ENCODE data around the gene CFAP161.

CFAP161 gene

GRCh38 chr15:81160312-81161159, 26.5 kb downstream of the CFAP161 start:
- no peak overlapping the region for H3K4me3 Mint-ChIP-seq
- H3K36me3 Mint-ChIP-seq = no peaks in the 10 kb centered on the region
- H3K4me1 Mint-ChIP-seq (ENCODE audit: low read depth) = peaks cover 21% of the 10 kb centered on the region
- no peak overlapping the region for H3K27ac Mint-ChIP-seq
- H3K27me3 Mint-ChIP-seq = no peaks in the 10 kb centered on the region
- H3K9me3 Mint-ChIP-seq (ENCODE audit: low read depth) = no peaks in the 10 kb centered on the region

- Mint-ChIP-seq H3K4me3 (no peak overlapping the region), H3K36me3 (no peaks in the 10 kb centered on the region), H3K27me3 (no peaks in the 10 kb centered on the region), H3K27ac (no peak overlapping the region), H3K9me3 (ENCODE audit: low read depth) (no peaks in the 10 kb centered on the region), H3K4me1 (ENCODE audit: low read depth) (peaks cover 21% of the 10 kb centered on the region)
Measured at GRCh38 chr15:81161160-81161673, 27.1 kb downstream of the CFAP161 start.

GRCh38 chr15:81161851-81162250, 27.8 kb downstream of the CFAP161 start:
- H3K9me3 Mint-ChIP-seq (ENCODE audit: low read depth) = no peaks in the 10 kb centered on the region
- peaks cover 25% of the 10 kb centered on the region for H3K4me1 Mint-ChIP-seq (ENCODE audit: low read depth)
- H3K36me3 Mint-ChIP-seq = no peaks in the 10 kb centered on the region
- no peaks in the 10 kb centered on the region for H3K27me3 Mint-ChIP-seq
- no peak overlapping the region for H3K27ac Mint-ChIP-seq
- H3K4me3 Mint-ChIP-seq = no peak overlapping the region

GRCh38 chr15:81163961-81164800, 30.1 kb downstream of the CFAP161 start:
- Mint-ChIP-seq H3K27me3 (no peaks in the 10 kb centered on the region), H3K4me1 (ENCODE audit: low read depth) (peaks cover 33% of the 10 kb centered on the region), H3K4me3 (no peak overlapping the region), H3K27ac (no peak overlapping the region), H3K36me3 (no peaks in the 10 kb centered on the region), H3K9me3 (ENCODE audit: low read depth) (no peaks in the 10 kb centered on the region)

GRCh38 chr15:81165535-81165934, 31.5 kb downstream of the CFAP161 start:
- Mint-ChIP-seq H3K36me3 (no peaks in the 10 kb centered on the region), H3K4me3 (no peak overlapping the region), H3K4me1 (ENCODE audit: low read depth) (peaks cover 32% of the 10 kb centered on the region), H3K9me3 (ENCODE audit: low read depth) (no peaks in the 10 kb centered on the region), H3K27me3 (no peaks in the 10 kb centered on the region), H3K27ac (no peak overlapping the region)

- Mint-ChIP-seq H3K9me3 (ENCODE audit: low read depth) (no peaks in the 10 kb centered on the region), H3K4me3 (no peak overlapping the region), H3K27me3 (peaks cover 4% of the 10 kb centered on the region), H3K36me3 (no peaks in the 10 kb centered on the region), H3K4me1 (ENCODE audit: low read depth) (peaks cover 20% of the 10 kb centered on the region), H3K27ac (no peak overlapping the region)
Measured at GRCh38 chr15:81166636-81167305, 32.7 kb downstream of the CFAP161 start.

GRCh38 chr15:81168131-81168526, 34.1 kb downstream of the CFAP161 start:
- H3K27ac Mint-ChIP-seq = no peak overlapping the region
- H3K4me3 Mint-ChIP-seq = no peak overlapping the region
- H3K4me1 Mint-ChIP-seq (ENCODE audit: low read depth) = peaks cover 11% of the 10 kb centered on the region
- no peaks in the 10 kb centered on the region for H3K9me3 Mint-ChIP-seq (ENCODE audit: low read depth)
- peaks cover 4% of the 10 kb centered on the region for H3K27me3 Mint-ChIP-seq
- H3K36me3 Mint-ChIP-seq = no peaks in the 10 kb centered on the region

- Mint-ChIP-seq H3K9me3 (ENCODE audit: low read depth) (no peaks in the 10 kb centered on the region), H3K36me3 (no peaks in the 10 kb centered on the region), H3K27me3 (peaks cover 4% of the 10 kb centered on the region), H3K4me3 (no peak overlapping the region), H3K4me1 (ENCODE audit: low read depth) (peaks cover 11% of the 10 kb centered on the region), H3K27ac (no peak overlapping the region)
Measured at GRCh38 chr15:81168644-81169043, 34.6 kb downstream of the CFAP161 start.

GRCh38 chr15:81170511-81170910, 36.4 kb downstream of the CFAP161 start:
- no peak overlapping the region for H3K4me3 Mint-ChIP-seq
- no peaks in the 10 kb centered on the region for H3K9me3 Mint-ChIP-seq (ENCODE audit: low read depth)
- peaks cover 4% of the 10 kb centered on the region for H3K27me3 Mint-ChIP-seq
- peaks cover 11% of the 10 kb centered on the region for H3K4me1 Mint-ChIP-seq (ENCODE audit: low read depth)
- H3K27ac Mint-ChIP-seq = no peak overlapping the region
- no peaks in the 10 kb centered on the region for H3K36me3 Mint-ChIP-seq

- no peaks in the 10 kb centered on the region for H3K36me3 Mint-ChIP-seq
- H3K27me3 Mint-ChIP-seq = peaks cover 4% of the 10 kb centered on the region
- peaks cover 11% of the 10 kb centered on the region for H3K4me1 Mint-ChIP-seq (ENCODE audit: low read depth)
- H3K4me3 Mint-ChIP-seq = no peak overlapping the region
- H3K9me3 Mint-ChIP-seq (ENCODE audit: low read depth) = no peaks in the 10 kb centered on the region
- H3K27ac Mint-ChIP-seq = no peak overlapping the region
Measured at GRCh38 chr15:81171286-81171685, 37.2 kb downstream of the CFAP161 start.

GRCh38 chr15:81174125-81174791, 40.2 kb downstream of the CFAP161 start:
- Mint-ChIP-seq H3K9me3 (ENCODE audit: low read depth) (no peaks in the 10 kb centered on the region), H3K4me3 (no peak overlapping the region), H3K4me1 (ENCODE audit: low read depth) (no peaks in the 10 kb centered on the region), H3K36me3 (no peaks in the 10 kb centered on the region), H3K27ac (no peak overlapping the region), H3K27me3 (peaks cover 4% of the 10 kb centered on the region)

- Mint-ChIP-seq H3K36me3 (no peaks in the 10 kb centered on the region), H3K4me3 (no peak overlapping the region), H3K27me3 (peaks cover 4% of the 10 kb centered on the region), H3K9me3 (ENCODE audit: low read depth) (no peaks in the 10 kb centered on the region), H3K4me1 (ENCODE audit: low read depth) (no peaks in the 10 kb centered on the region), H3K27ac (no peak overlapping the region)
Measured at GRCh38 chr15:81174792-81175327, 40.8 kb downstream of the CFAP161 start.

- Mint-ChIP-seq H3K9me3 (ENCODE audit: low read depth) (no peaks in the 10 kb centered on the region), H3K36me3 (no peaks in the 10 kb centered on the region), H3K27me3 (peaks cover 4% of the 10 kb centered on the region), H3K27ac (no peak overlapping the region), H3K4me1 (ENCODE audit: low read depth) (no peaks in the 10 kb centered on the region), H3K4me3 (no peak overlapping the region)
Measured at GRCh38 chr15:81175496-81175895, 41.4 kb downstream of the CFAP161 start.

- Mint-ChIP-seq H3K27ac (no peak overlapping the region), H3K4me3 (no peak overlapping the region), H3K36me3 (no peaks in the 10 kb centered on the region), H3K27me3 (peaks cover 4% of the 10 kb centered on the region), H3K9me3 (ENCODE audit: low read depth) (no peaks in the 10 kb centered on the region), H3K4me1 (ENCODE audit: low read depth) (no peaks in the 10 kb centered on the region)
Measured at GRCh38 chr15:81176291-81176893, 42.3 kb downstream of the CFAP161 start.
